ENCODE results near the gene PRR33. TPM values are rescaled to one million over a fixed set of nuclear protein-coding genes. Genes with fewer than 3 reads are reported as not detected.

PRR33 gene
- total RNA-seq, 1 experiment from 2014 or later: not detected

- no peak for TF ChIP-seq REST (IDR thresholded peaks at IDR 0.05; ENCODE audit: low read depth)
- no peak for TF ChIP-seq ZNF274 (IDR thresholded peaks at IDR 0.05; ENCODE audit: low read depth, low read length)
- TF ChIP-seq CTCF (IDR thresholded peaks at IDR 0.05 in 2 of 3, conservative IDR thresholded peaks at IDR 0.05 in 1 of 3; ENCODE audit: borderline replicate concordance in 1 of 3, insufficient read depth in 1 of 3, low read depth in 2 of 3, low read length in 2 of 3): no peak
These were observed 25.5 kb downstream of the PRR33 start (continued) for GRCh38 chr11:1866226-1866625.

- peak overlapping the region; percentile 31; the same call in 1 of the 2 replicates for H3K27ac ChIP-seq (ENCODE audit: low read depth, low read length)
- H3K36me3 ChIP-seq (ENCODE audit: control insufficient read depth in 1 of 2, insufficient read depth in 2 of 2, low read length in 2 of 2): no peaks in the 10 kb centered on the region
- H3K4me2 ChIP-seq (ENCODE audit: low read length): no peak overlapping the region
- H4K20me1 ChIP-seq (ENCODE audit: insufficient read depth): no peaks in the 10 kb centered on the region
- RAD21 ChIA-PET (ENCODE audit: low non-redundant PET in 1 of 2, low total read pairs in 2 of 2, uncharacterized antibody in 2 of 2, unreplicated experiment in 2 of 2): no interaction called here
- DNase-seq (ENCODE audit: low read depth, low spot score) (no peak), ATAC-seq (no peak)
- no peak overlapping the region for H3K4me3 ChIP-seq (replicated peaks in 1 of 2; ENCODE audit: low read depth in 1 of 2, low read length in 2 of 2)
- intact Hi-C loops (cut with micrococcal nuclease): no loop called here
- CTCF ChIA-PET: interaction anchor here (2.2 kb wide), 1 partner anchor 12 kb away, joined by 8 read pairs; no protein-coding TSS in a partner anchor
- POLR2A ChIA-PET: no interaction called here
- H3K9ac ChIP-seq (ENCODE audit: low read length): no peak overlapping the region
- BruUV-seq (replicated peaks): no TSS peak
- peaks cover 27 to 30% of the 10 kb centered on the region in 2 experiments for H3K4me1 ChIP-seq (ENCODE audit: control insufficient read depth in 1 of 2, insufficient read depth in 2 of 2, low read length in 2 of 2)
- H3K27me3 ChIP-seq (ENCODE audit: insufficient read depth, low read length): no peaks in the 10 kb centered on the region
- H3K9me2 ChIP-seq (ENCODE audit: insufficient read depth): no peaks in the 10 kb centered on the region
- no peaks in the 10 kb centered on the region for H3K9me3 ChIP-seq (ENCODE audit: control insufficient read depth in 1 of 2, insufficient read depth in 1 of 2, low read depth in 1 of 2, low read length in 2 of 2)
- H2AFZ ChIP-seq (ENCODE audit: low read depth, low read length, poor library complexity, severe bottlenecking): no peak overlapping the region
- H3K79me2 ChIP-seq (ENCODE audit: insufficient read depth, low read length): no peaks in the 10 kb centered on the region
- no peak for TF ChIP-seq MAX (IDR thresholded peaks at IDR 0.05)
- no peak for TF ChIP-seq SIN3A (IDR thresholded peaks at IDR 0.05; ENCODE audit: low read depth)
- TF ChIP-seq ZNF274 (IDR thresholded peaks at IDR 0.05; ENCODE audit: low read depth, low read length): no peak
- TF ChIP-seq FOSL1 (IDR thresholded peaks at IDR 0.05; ENCODE audit: low read depth): no peak
- TF ChIP-seq RAD21 (IDR thresholded peaks at IDR 0.05; ENCODE audit: low read depth): no peak
- no peak for TF ChIP-seq ELF1 (IDR thresholded peaks at IDR 0.05; ENCODE audit: borderline replicate concordance, low read depth)
- no peak for TF ChIP-seq ATF3 (IDR thresholded peaks at IDR 0.05)
- no peak for TF ChIP-seq SRF (IDR thresholded peaks at IDR 0.05; ENCODE audit: low read depth)
- no peak for TF ChIP-seq EZH2 (IDR thresholded peaks at IDR 0.05)
- TF ChIP-seq CEBPB (IDR thresholded peaks at IDR 0.05; ENCODE audit: low read depth): no peak
- no peak for TF ChIP-seq CTCF (IDR thresholded peaks at IDR 0.05 in 2 of 3, conservative IDR thresholded peaks at IDR 0.05 in 1 of 3; ENCODE audit: borderline replicate concordance in 1 of 3, insufficient read depth in 1 of 3, low read depth in 2 of 3, low read length in 2 of 3)
- TF ChIP-seq TCF7L2 (IDR thresholded peaks at IDR 0.05; ENCODE audit: borderline replicate concordance, extremely low read depth, insufficient read depth, insufficient read length): no peak
- no peak for TF ChIP-seq EZH2phosphoT487 (IDR thresholded peaks at IDR 0.05; ENCODE audit: borderline replicate concordance)
- no peak for TF ChIP-seq EGR1 (IDR thresholded peaks at IDR 0.05; ENCODE audit: low read depth)
- TF ChIP-seq POLR2A (IDR thresholded peaks at IDR 0.05; ENCODE audit: borderline replicate concordance, extremely low read depth, insufficient read depth, insufficient read length): no peak
These were observed 26.6 kb downstream of the PRR33 start for GRCh38 chr11:1864831-1865665.
